SU-DHL-6 (cell line): Measurements from ENCODE around the gene PLA2G4A.

ENCODE experiments used
- H2AFZ ChIP-seq: fragments of 200-600 bp; sonication (generic); 2 replicates; pipeline ENCODE4 v1.6.1; 2014; ENCODE audit warnings: low read depth, mild to moderate bottlenecking, moderate library complexity, mixed read lengths, antibody characterized with exemption, low read length; ENCODE audit not compliant: severe bottlenecking
- H3F3A ChIP-seq: fragments of 200-600 bp; shearing (Covaris generic); 2 replicates; pipeline ENCODE4 v1.6.0; 2016; ENCODE audit warnings: antibody characterized with exemption, mild to moderate bottlenecking; ENCODE audit not compliant: insufficient read depth
- H3K27ac ChIP-seq: fragments of 200-600 bp; sonication (generic); 2 replicates; pipeline ENCODE4 v1.5.1; 2016; ENCODE audit warnings: low read depth, mild to moderate bottlenecking, low read length, moderate library complexity, mixed read lengths
- H3K27me3 ChIP-seq: fragments of 200-600 bp; sonication (generic), shearing (Covaris generic); 2 replicates; pipeline ENCODE4 v1.6.0; 2014; ENCODE audit warnings: mild to moderate bottlenecking, low read length
- H3K36me3 ChIP-seq: fragments of 200-600 bp; sonication (generic); 2 replicates; pipeline ENCODE4 v1.6.1; 2014; ENCODE audit warnings: mild to moderate bottlenecking, low read length, mixed read lengths
- H3K4me2 ChIP-seq: fragments of 300-600, 200-600 bp; shearing (Covaris generic), sonication (generic); 2 replicates; pipeline ENCODE4 v1.6.0; 2014; ENCODE audit warnings: low read length, low read depth, mild to moderate bottlenecking; ENCODE audit not compliant: poor library complexity, severe bottlenecking
- H3K4me3 ChIP-seq: fragments of 200-600 bp; sonication (generic); 2 replicates; pipeline ENCODE4 v1.5.1; 2014; ENCODE audit warnings: antibody characterized with exemption, low read length, mild to moderate bottlenecking, mixed read lengths; ENCODE audit not compliant: insufficient read depth, poor library complexity, severe bottlenecking
- H3K79me2 ChIP-seq: fragments of 200-600 bp; sonication (generic); 2 replicates; pipeline ENCODE4 v1.6.1; 2014; ENCODE audit warnings: mild to moderate bottlenecking, low read length, moderate library complexity; ENCODE audit not compliant: insufficient read depth
- H3K9ac ChIP-seq: fragments of 200-600 bp; sonication (generic); 2 replicates; pipeline ENCODE4 v1.7.0; 2014; ENCODE audit warnings: mild to moderate bottlenecking, low read length
- H3K9me2 ChIP-seq: fragments of 200-600 bp; sonication (generic); replicated peaks from 2 replicates; pipeline ENCODE4 v1.6.1; 2014; ENCODE audit warnings: low read length; ENCODE audit not compliant: insufficient read depth
- H3K9me3 ChIP-seq: fragments of 200-600 bp; sonication (generic); 2 replicates; pipeline ENCODE4 v1.6.1; 2014; ENCODE audit warnings: low read length, mixed read lengths; ENCODE audit not compliant: insufficient read depth
- H4K20me1 ChIP-seq: fragments of 200-600 bp; sonication (generic); 2 replicates; pipeline ENCODE4 v1.6.1; 2014; ENCODE audit warnings: low read depth, mild to moderate bottlenecking, antibody characterized with exemption, low read length, moderate library complexity, mixed read lengths
- CTCF ChIP-seq: fragments of 200-600 bp; sonication (generic); IDR thresholded peaks from one replicate; pipeline ENCODE4 v1.5.1; 2017; ENCODE audit warnings: antibody characterized with exemption, mild to moderate bottlenecking, low read length, moderate library complexity; ENCODE audit not compliant: insufficient read depth, poor library complexity, severe bottlenecking
- EZH2phosphoT487 ChIP-seq: fragments of 200-600 bp; sonication (generic), shearing (Covaris generic); conservative IDR thresholded peaks from 2 replicates; pipeline ENCODE4 v1.6.1; 2018; ENCODE audit warnings: mild to moderate bottlenecking, antibody characterized with exemption, low read length, moderate library complexity, mixed read lengths

Gene PLA2G4A

GRCh38 chr1:186967656-186968394 is 139.1 kb downstream of the PLA2G4A start:
- no peak for TF ChIP-seq CTCF
- TF ChIP-seq EZH2phosphoT487: no peak
- H3F3A ChIP-seq: no peaks in the 10 kb centered on the region
- no peaks in the 10 kb centered on the region for H3K27me3 ChIP-seq
- H3K9ac ChIP-seq: no peak overlapping the region
- H3K36me3 ChIP-seq: no peaks in the 10 kb centered on the region
- H3K4me2 ChIP-seq: no peak overlapping the region
- no peak overlapping the region for H2AFZ ChIP-seq
- H3K79me2 ChIP-seq: no peaks in the 10 kb centered on the region
- H3K9me2 ChIP-seq: no peaks in the 10 kb centered on the region
- no peaks in the 10 kb centered on the region for H3K9me3 ChIP-seq
- no peak overlapping the region for H3K4me3 ChIP-seq
- H3K27ac ChIP-seq: no peak overlapping the region
- no peaks in the 10 kb centered on the region for H4K20me1 ChIP-seq

- TF ChIP-seq EZH2phosphoT487: no peak
- no peak for TF ChIP-seq CTCF
- H3K9ac ChIP-seq: no peak overlapping the region
- H3K27me3 ChIP-seq: no peaks in the 10 kb centered on the region
- H3K27ac ChIP-seq: no peak overlapping the region
- H3K9me2 ChIP-seq: no peaks in the 10 kb centered on the region
- no peaks in the 10 kb centered on the region for H3K9me3 ChIP-seq
- no peak overlapping the region for H2AFZ ChIP-seq
- no peaks in the 10 kb centered on the region for H3F3A ChIP-seq
- no peak overlapping the region for H3K4me2 ChIP-seq
- no peaks in the 10 kb centered on the region for H3K36me3 ChIP-seq
- H3K4me3 ChIP-seq: no peak overlapping the region
- H3K79me2 ChIP-seq: no peaks in the 10 kb centered on the region
- no peaks in the 10 kb centered on the region for H4K20me1 ChIP-seq
Measured at GRCh38 chr1:186974774-186975181, 146.0 kb downstream of the PLA2G4A start.

GRCh38 chr1:186975220-186975619 is 146.5 kb downstream of the PLA2G4A start:
- Histone ChIP-seq H3K4me2 (no peak overlapping the region), H3F3A (no peaks in the 10 kb centered on the region)
- no peak for TF ChIP-seq EZH2phosphoT487
- no peak for TF ChIP-seq CTCF

More at GRCh38 chr1:186975220-186975619, 146.5 kb downstream of the PLA2G4A start:
- no peaks in the 10 kb centered on the region for H3K9me2 ChIP-seq
- H4K20me1 ChIP-seq: no peaks in the 10 kb centered on the region
- H3K79me2 ChIP-seq: no peaks in the 10 kb centered on the region
- no peaks in the 10 kb centered on the region for H3K9me3 ChIP-seq
- H3K9ac ChIP-seq: no peak overlapping the region
- no peaks in the 10 kb centered on the region for H3K36me3 ChIP-seq
- no peaks in the 10 kb centered on the region for H3K27me3 ChIP-seq
- H2AFZ ChIP-seq: no peak overlapping the region
- no peak overlapping the region for H3K27ac ChIP-seq
- no peak overlapping the region for H3K4me3 ChIP-seq
